ENCODE measurements around the gene BRINP2.

Gene BRINP2

DNA sequence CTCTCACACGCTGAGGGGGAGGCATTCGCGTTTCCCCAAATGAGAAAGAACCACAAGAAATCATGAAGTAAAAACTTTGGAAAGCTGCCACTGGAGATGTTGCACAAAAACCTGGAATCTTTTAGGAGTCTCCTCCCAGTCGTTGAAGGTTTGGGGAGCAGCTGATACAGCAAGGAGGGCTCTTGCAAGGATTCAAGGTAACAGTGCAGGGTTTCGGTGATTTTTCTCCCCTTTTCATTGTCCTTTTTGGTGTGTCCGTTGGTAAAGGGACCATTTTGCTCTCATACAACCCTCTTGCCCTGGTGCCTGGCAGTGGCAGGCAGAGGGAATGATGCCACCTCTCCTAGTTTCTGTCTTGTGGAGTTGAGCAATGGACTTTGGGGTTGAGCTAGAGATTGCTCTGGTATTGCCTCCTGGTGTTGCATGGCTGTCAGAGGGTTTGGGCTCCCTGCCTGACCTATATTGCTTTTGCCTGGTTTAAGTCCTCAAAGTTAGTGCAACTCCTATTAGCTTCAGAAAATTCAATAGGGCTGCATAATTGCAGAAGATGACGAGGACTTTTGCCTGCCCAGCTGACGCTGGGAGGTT is 872 bp downstream of the BRINP2 start:
- DNase-seq, result no peak

DNA sequence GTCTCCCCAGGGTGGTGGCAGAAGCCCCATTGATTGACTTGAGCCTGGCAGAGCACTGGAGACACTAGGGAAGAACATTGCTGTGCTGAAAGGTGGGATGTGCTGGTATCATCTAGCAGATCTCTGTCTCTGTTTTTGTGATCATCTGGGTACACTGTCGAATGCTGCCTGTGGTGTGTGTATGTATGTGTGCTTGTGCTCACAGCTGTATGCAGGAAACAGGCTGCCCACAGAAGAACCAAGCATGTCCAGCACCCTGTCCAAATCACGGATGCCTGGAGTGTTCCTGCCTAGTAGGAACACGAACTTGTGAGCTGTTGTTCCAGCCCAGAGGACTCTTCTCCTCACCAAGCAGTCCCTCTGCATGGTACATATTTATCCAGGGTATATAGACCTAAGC is 1.5 kb downstream of the BRINP2 start:
- no peak for DNase-seq

DNA sequence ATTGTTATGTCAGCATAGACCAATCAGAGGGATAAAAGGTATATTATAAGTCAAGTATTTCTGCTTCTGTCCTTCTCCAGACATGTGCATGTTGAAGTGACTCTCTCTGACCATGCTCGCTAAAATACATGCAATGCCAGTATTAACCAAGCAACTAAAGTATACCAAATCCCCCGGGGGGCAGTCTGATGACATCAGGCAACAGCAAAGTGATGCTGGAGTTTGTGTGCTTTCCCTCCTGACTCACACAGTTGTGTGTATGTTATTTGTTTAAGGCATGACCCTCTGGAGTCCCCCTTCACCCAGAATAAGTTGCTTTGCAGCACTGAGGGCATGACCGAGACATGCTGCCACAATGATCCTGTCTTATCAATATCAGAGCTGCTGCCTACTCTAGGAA is 2.1 kb downstream of the BRINP2 start:
- DNase-seq, result no peak

DNA sequence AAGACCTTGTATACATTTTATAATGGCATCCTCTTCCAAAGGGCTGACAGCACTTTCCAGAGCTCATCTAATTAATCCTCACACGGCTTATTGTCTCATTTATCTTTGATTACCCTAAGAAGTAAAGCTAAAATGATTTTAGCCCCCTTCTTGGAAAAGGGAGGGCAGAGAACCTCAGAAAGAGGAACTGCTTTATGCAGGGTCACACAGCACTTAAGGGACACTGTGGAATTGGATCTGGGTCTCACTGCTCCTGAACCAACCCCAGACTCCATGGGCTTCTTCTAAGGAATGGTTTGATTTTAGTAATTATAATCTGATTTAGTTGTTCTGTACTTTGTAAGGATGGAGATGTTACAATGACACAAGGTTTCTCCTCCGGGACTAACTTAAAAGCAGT is 3.2 kb downstream of the BRINP2 start:
- no peak for DNase-seq

DNA sequence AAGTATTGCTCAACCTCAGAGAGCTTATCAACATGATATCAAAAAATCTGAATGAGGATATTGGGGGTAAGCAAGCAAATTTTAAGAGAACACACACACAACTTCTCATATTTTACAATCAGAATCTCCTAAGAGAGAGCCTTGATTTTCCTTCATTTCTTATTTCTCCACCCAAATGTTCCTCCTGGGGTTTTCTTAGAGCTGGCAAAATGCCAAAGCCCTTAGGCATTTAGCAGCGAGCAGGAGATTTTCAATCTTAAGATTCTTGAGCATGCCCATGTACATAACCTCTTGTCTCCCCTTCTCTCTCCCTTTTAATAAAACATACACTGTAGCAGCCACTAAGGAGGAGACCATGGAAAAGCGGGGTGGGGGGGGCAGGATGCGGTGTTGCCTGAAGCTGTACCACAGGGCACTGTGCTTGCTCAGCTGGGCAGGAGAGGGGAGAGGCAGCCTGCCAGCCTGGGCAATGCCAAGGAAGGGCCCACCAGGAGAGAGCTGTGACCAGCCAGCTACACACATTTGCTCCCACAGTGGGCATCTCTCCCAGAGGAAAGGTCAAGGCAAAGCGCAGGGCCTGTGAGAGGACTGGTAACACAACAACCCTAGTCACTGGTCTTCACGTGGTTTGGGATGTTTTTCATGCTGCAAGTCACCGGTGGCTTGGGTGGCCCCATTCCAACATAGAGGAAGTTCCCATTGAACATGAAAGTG is 4.3 kb downstream of the BRINP2 start:
- no peak for DNase-seq

DNA sequence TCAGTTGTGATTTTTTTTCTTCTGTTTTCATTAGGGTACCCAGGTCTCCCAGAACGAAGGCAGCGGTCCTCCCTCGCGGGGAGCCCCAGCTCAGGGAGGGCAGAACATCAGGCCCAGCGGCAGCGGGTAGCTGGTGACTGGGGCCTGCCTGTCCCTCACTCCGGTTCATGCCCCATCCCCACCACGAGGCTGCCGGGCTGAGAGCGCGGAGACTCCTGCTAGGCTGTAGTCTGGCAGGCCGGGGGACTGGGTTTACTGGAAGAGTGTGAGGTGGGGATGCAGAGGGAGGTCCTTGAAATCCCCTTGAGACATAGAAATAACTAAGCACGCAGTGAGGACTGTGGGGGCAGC is 10.5 kb downstream of the BRINP2 start:
- DNase-seq, result no peak

DNA sequence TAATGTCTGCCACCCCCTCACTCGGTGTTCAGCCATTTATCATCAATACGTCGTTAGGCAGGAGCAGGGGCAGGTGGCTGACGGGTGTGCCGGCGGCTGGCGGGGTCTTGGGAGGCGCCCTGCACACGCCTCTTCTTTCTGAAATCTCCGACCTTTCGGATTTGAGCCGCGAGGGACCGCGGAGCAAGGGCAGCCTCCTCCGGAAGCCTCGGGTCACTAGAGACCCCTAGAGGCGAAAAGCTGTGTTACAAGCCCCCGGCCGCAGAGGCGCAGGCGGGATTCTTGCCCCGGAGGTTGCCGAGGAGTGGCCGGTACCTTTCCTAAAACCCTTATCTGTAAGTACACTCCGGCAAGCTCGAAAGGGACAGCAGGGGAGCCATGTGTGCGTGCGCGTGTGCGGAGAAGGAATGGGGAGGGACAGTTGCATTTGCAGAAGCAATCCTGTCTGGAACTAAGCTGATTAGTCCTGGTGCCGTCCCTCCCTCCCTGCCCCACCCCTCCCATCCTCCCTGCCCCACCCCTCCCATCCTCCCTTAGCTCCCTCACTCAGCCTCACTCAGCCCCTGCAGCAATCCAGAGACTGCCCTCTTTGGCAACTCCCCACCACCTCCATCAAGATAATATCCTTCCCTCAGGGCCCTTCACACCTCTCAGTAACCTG is 11.0 kb downstream of the BRINP2 start:
- no peak for DNase-seq

DNA sequence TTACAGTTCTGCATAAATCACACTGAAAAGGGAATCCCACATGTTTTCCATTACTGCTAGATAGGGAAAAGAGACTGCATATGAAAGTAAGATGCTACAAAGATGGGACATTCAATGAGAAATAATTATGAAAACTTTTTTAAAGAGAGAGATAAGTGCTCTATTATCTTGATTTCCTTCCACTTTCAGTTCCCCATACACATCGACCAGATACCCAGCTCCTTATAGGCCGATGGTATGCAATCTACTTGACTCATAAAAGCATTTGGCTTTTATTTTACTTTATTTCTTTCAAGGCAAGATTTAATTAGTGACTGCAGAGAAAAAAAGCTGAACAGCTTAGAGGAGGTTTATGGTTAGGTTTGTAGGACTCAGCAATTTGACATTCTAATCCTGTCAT is 13.1 kb downstream of the BRINP2 start:
- DNase-seq, result no peak

DNA sequence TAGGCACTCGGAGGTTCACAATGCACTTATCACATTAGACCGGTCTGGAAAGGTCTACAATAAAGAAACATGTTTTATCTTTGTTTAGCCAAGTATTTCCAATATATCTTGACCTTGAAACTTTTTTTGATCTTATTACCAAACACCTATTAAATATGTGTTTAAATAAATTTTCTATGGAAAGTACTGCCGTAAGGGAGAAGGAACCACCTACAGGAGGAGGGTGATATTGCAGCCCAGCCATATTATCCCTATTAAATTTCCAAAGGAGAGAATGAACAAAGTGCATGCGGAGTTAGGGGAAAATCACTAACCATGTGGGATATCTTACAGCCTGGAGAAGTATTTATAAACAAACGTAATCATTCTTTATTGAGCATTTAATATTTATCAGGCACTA is 14.5 kb downstream of the BRINP2 start:
- no peak for DNase-seq

DNA sequence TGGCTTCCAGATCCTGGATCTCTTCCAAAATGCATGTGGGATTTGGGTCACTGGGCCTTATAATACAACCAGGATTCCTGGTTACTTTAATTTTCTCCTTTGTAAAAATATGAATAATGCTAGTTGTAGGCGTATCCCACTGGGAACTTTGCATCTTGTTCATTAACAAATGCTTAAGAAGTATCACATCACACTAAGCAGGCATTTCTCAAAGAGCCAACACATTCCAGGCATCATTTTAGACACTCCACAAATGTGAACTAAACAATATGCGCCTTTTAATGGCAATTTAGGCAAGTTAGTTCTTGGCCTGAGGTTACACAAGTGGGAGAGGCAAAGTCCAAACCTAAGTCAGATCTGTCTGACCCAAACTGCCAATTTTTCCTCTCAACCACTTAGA is 15.9 kb downstream of the BRINP2 start:
- no peak for DNase-seq

DNA sequence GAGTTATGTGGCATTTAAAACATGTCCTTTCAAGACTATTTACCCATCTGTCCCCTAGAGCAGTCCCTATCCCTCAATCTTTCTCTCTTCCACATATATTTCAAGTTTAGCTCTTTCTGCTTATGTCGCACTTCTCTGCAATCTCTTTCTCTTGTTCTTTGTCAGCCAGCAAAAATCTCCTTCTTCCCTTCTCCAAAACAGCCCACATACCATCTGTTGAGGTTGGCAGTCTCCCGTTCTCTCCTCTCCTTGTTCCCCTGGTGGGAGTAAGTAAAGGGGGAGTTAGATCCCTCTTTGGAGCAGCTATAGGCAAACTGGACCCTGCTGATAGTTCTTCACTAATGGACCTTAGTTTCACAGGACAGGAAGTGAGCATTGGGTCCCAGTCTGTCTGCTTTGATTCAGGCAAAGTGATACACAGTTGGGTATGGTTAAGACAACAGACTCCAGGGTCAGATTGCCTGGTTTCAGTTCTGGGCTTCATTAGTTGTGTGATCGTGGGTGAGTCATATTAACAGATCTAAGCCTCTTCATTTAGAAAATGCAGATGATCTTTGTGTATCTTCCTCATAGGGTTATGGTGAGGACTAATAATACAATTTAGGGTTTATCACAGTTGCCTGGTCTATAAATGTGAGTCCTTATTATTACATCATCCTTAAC is 19.7 kb downstream of the BRINP2 start:
- no peak for DNase-seq

DNA sequence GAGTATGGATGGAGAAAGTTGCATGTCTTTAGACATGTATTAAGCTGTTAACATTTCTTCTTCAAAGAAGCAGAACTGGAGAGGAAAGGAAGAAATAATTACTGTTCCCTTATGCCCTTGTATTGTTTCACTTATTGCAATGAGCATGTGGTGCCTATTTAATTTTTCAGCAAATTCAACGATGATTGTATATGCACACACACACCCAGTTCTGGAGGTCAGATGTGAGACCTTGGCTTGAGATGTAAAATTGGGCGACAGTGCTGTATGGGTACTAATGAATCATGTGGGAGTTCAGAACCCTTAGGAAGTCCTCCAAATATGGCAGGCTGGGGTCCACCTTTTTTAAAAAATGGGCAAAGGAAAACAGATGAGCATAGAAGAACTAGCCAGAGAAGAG is 27.5 kb downstream of the BRINP2 start:
- DNase-seq, result no peak

DNA sequence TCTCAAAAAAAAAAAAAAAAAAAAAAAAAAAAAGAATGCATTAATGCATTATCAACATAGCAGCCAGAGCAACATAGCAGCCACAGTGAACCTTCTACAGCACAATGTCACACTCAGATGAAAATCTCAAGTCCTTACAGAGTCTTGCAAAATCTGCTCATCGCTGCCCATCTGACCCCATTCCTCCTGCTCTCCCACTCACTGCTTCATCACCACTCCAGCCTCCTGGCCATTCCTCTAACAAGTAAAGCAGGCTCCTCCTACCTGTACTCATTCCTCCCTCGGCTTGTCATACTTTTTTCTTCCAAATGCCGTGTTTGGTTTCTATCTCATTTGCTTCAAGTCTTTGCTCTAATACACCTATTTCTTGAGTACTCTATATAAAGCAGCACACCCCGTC is 29.5 kb downstream of the BRINP2 start:
- no peak for DNase-seq

DNA sequence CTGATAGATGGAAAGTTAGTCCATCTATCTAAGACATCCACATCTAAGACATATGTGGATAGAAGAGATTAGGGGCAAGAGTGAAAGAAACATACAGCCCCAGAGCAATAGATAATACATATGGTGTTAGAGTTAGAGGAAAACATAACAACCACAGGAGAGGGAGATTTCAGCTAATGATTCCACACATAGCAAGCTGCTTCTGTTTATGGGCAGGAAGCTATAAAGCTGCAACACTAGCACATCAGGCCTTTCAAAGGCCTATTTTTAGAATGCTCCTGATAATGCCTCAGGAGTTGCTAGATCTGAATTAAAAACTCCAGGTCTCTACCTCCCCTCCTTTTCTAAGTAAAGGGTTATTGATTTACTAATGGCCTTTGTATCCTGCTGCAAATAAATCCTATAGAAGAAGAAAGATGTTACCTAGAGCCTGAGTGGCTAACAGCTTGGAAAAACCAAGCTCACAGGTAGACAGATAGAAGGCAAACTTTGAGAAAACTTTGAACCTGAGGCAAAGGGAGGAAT is 36.1 kb downstream of the BRINP2 start:
- DNase-seq, result no peak

DNA sequence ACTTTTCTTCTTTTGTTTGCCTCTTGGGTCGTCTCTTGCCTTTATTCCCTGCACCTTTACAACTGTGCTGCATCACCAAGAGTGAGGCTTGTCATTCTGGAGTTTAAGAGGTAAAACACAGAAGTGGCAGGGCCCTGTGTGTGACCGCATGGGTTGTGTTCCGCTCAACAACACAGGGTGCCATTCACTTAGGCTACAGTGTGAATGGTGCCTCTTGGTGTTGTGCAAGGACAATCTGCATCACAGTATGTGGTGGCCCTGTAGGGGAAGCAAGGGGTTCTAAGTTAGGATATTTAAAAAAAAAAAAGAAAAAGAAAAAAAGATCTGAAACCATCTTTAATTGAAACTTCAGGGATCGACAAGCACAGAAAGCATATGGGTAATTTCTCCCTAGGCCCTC is 38.2 kb downstream of the BRINP2 start:
- DNase-seq, result no peak

DNA sequence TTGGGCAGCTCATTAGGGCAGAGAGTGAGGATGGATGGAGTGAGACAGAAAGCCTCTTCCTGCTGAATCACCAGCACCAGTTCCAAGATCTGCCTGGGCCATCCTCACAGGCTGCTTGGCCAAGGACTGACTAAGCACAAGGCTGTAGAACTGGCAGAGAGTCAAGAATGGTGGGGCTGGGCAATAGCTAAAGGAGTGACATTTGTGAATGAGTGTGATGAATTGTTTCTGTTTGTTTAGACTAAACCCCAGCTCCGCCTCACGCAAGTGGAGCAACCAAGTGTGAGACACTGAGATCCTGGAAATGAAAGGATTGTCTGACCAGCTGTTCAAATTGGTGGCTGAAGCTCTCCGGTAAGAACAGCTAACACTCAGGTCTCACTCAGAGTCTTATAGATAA is 38.6 kb downstream of the BRINP2 start:
- no peak for DNase-seq

DNA sequence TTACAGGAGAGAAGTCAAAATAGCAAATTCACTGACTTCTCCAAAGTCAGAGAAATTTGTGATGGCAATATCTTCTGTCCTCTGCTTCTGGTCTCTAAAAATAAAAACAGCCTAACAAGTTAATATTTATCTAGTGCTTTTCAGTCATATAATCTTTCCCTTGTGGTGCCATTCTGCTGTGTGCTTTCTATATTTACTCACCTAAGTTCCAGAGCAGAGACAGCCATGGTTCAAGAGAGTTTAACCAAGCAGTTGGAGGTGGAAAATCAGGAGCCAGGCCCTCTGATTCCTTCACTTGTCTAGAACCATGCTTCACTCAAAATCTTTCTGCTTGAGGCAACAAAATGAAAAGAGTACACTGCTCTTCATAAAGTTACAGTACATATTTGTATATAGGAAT is 39.3 kb downstream of the BRINP2 start:
- DNase-seq, result no peak

DNA sequence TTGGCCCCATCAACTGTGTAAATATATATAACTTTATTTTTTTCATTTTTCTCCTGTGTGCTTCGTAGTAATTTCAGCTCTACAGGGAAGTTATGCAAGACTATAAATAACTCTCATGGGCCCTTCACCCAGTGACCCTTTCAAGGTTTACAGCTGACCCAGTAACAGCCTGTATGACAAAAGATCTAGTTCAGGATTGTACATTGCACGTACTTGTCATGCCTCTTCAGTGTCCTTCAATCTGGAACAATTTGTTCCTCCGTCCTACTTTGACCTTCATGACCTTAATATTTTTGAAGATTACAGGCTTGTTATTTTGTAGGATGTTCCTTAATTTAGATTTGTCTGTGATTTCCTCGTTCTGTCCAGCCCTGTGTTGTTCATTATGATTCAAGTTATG is 40.5 kb downstream of the BRINP2 start:
- DNase-seq, result no peak

DNA sequence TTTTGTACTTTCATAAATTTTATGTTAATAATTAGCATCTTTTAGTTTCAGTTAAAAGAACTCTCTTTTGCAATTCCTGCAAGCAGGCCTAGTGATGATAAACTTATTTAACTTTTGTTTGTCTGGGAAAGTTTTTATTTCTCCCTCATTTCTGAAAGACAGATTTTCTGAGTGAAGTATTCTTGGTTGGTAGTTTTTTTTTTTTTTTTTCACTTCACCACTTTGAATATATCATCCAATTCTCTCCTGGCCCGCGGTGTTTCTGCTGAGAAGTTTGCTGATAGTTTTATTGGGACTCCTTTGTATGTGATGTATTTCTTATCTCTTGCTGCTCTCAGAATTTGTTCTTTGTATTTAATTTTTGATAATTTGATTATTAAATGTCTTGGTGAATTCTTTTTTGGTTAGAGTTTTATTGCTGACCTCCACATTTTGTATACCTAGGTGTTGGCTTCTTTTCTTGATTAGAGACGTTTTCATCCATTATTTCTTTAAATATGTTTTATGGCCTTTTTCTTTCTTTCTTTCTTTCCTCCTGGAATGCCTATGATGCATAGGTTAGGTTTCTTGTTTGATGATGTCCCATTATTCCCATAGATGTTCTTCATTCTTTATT is 45.9 kb downstream of the BRINP2 start:
- DNase-seq, result no peak

DNA sequence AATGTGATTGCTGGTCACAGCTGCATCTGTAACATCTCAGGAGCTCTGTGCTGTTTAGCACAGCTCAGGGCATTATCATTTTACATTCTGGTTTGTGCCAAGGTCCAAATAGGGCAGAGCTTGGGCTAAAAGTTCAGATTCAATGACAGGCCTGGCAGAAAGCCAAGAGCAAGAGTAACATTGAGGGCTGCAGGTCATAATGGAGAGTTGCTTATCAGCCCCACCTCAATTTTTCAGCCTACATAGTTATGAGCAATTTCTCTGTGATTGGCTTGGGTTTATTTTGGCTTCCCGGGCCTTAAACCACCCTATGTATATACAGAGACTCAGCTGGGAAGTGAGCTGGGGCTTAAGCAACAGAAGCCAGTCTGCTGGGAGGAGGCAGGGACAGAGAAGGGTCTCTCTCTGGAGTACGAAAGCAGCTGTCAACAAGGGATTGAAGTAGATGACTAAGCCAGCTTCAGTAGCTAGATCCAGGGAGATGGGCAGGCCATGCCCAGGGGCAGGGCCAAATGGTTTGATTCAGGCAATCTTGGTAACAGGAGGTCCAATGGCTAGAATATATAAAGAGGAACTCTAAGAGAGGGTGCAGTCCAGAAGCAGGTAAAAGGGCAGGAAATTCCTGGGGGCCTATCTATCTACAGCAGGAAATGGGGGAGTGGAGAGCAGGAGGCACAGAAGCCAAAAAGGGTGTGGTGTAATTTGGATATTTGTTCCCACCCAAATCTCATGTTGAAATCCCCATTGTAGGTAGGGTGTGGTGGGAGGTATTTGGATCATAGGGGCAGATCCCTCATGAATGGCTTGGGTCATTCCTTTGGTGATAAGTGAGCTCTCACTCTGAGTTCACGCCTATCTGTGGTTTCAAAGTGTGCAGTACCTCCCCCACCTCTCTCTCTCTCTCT is 49.0 kb downstream of the BRINP2 start:
- DNase-seq, result no peak

DNA sequence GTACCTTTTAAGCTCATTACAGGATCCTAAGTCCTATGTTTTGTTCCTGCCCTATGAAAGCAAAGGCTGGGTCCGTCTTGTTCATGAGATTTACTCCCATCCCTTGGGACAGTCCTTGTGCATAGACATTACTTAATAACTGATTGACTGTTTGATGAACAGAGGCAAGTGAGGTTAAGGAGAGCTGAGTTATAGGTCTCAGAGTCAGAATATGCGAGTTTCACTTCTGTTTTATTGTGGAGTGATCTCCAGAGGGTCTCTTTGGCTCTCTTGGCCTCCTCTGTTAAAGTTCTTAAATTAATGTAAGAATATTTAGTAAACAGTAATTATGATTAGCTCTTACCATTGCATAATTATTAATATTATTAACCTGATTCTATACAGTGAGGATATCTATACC is 52.6 kb downstream of the BRINP2 start:
- DNase-seq, result no peak

DNA sequence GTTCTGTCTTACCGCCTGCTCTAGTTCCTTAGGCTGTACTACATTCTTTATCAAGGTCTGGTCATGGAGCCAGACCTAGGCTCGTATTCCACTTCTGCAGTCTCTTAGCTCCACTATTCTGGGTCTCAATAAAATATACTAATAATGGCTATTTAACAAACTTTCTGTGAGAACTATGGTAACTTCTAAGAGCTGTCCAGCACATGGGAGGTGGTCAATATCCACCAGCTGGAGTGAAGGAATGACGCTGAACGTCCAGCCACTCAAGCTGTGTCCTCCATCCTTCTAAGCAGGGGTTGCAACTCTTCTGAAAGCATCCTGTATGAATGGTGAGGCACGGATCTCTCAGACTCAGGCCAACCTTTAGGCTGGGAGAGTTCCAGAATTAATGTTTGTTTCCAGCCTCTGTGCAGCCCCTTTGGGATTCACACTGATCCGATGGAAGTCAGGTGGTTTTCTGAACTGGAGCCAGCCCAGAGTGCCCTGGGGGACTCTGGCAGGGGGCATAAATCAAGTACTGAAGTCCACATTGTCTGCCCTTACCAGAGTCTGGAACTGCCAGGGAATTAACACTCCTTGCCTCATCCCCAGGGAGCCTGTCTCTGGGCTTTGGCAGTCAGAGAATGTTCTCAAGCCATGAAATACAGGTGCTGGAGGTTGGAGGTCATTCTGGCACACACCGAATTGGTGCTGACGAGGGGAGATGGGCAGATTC is 57.4 kb downstream of the BRINP2 start:
- no peak for DNase-seq

Measured in activated CD4-positive, CD25-positive, alpha-beta regulatory T cell treated with anti-CD3 and anti-CD28 coated beads, Interleukin-2, amount 50 U/mL, for 72 hours (primary cell).